ENCODE measurements around the gene ARHGAP42.

DNA sequence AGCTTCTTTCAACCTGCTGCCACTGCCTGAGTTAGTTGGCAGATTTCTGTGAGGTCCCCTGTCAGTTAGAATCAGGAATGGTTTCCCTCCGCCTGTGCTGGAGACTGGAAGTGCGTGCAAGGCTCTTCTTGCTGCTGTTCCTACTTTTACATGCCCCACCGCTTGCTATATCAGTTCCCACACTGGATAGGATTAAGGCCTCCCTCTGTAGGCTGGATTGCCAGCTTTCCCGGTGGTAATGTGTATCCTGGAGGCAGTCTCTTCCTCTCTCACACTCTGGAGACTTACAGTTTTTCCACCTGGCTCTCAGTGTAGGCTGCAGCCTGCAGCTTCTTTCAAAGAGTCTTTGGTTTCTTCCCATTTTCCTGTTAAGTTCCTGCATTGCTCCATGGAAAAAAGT, 66.5 kb downstream of the ARHGAP42 start:
- TF ChIP-seq EZH2 (IDR thresholded peaks at IDR 0.05): no peak
- no peak for TF ChIP-seq POLR2AphosphoS5 (IDR thresholded peaks at IDR 0.05; ENCODE audit: borderline replicate concordance, low read depth, low read length)
- TF ChIP-seq FOXP2 (optimal IDR thresholded peaks at IDR 0.05; ENCODE audit: control extremely low read depth, extremely low read length, insufficient read depth): no peak

Data from SK-N-MC (cell line).